GM12873 (cell line): ENCODE results near the gene IFIT5.

Experiments
- CTCF ChIP-seq: IDR thresholded peaks from 2 replicates; pipeline ENCODE4 v1.5.1; 2012; ENCODE audit warnings: low read depth, mild to moderate bottlenecking, moderate library complexity, low read length, control low read depth; ENCODE audit not compliant: insufficient read depth; ENCODE audit errors: missing control alignments

IFIT5 gene

DNA sequence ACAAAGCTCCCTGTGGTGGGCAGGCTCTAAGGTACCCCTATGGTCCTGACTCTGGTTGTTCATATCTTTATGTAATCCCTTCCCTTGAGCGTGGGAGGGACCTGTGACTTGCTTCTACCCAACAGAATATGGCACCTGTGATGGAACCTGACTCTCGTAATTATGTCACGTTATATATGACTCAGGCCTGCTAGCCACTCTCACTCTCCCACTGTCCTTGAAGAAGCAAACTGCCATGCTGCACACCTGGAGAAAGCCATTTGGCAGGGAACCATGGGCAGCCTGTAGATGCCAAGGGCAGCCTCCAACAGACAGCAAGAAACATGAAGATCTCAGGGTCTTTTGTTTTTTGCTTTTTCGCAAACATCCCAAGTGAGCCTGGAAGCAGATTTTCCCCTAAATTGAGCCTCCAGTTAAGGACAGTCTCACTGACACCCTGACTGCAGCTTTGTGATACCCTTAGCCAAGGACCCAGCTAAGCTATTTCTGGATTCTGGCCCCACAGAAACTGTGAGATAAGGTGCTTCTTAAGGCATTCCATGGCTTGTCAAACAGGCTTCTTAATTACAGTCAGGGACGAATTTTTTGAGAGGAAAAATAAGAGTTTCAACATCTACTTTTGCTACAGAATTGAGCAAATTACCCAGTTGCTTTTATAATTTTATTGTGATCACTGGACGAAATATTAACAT is 49.6 kb downstream of the IFIT5 start:
- no peak for TF ChIP-seq CTCF

DNA sequence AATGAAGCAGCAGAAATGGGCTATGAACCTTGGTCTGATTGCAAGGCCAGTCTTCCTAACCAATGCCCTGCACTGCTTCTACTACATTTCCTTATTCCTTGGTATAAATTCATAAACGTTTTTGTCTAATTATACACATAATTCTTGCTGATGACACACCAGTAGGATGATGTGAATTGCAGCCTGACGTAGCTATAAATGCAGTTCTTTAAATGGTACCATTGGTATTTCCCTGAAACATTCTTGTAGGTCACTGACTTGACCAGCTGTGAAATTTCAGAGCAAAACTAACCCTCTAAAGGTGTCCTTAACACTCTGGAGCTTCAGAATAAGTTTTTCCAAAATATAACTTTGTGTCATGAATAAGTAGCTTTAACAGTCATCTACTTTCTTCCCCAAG is 50.8 kb downstream of the IFIT5 start:
- TF ChIP-seq CTCF, result no peak

DNA sequence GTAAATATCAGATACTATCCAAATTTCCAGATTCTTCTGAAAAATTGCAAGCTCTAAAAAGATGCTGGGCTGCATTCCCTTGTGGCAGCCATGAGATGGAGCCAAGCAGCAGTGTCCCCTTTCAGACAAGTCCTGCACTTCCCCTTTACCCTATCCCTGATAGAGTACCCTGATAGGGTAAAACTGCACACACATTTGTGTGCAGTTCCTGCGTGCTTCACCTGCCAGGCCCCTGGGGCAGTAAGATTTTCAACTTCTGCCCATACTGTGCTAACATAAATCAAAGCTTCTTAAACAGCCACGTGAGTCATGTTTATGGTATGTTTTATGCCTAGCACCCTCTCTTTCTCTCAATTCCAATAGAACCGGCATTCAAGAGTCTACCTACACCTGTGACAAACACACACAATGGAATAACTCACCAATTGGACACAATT is 52.2 kb downstream of the IFIT5 start:
- peak; percentile 53 for TF ChIP-seq CTCF

- no peak for TF ChIP-seq CTCF
These were observed 54.0 kb downstream of the IFIT5 start for GRCh38 chr10:89468191-89468965.

GRCh38 chr10:89469517-89469916 is 55.1 kb downstream of the IFIT5 start:
- TF ChIP-seq CTCF, result no peak
